ENCODE measurements around the gene UST. TPM values are rescaled to one million over a fixed set of nuclear protein-coding genes. Genes with fewer than 3 reads are reported as not detected.
A peak's percentile ranks its signal among the peaks of the same experiment; 100 is the strongest.

UST gene
- total RNA-seq, 1 donor: 13.0 TPM

- TF ChIP-seq, protein P1, sequence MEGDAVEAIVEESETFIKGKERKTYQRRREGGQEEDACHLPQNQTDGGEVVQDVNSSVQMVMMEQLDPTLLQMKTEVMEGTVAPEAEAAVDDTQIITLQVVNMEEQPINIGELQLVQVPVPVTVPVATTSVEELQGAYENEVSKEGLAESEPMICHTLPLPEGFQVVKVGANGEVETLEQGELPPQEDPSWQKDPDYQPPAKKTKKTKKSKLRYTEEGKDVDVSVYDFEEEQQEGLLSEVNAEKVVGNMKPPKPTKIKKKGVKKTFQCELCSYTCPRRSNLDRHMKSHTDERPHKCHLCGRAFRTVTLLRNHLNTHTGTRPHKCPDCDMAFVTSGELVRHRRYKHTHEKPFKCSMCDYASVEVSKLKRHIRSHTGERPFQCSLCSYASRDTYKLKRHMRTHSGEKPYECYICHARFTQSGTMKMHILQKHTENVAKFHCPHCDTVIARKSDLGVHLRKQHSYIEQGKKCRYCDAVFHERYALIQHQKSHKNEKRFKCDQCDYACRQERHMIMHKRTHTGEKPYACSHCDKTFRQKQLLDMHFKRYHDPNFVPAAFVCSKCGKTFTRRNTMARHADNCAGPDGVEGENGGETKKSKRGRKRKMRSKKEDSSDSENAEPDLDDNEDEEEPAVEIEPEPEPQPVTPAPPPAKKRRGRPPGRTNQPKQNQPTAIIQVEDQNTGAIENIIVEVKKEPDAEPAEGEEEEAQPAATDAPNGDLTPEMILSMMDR (IDR thresholded peaks at IDR 0.05; ENCODE audit: insufficient read depth, low read depth, low read length): no peak
- no peak for DNase-seq (ENCODE audit: low read depth)
- no peak overlapping the region for H3K4me3 ChIP-seq (ENCODE audit: low read depth, low read length)
Observed at GRCh38 chr6:149006671-149007070, 259.8 kb downstream of the UST start.

DNA sequence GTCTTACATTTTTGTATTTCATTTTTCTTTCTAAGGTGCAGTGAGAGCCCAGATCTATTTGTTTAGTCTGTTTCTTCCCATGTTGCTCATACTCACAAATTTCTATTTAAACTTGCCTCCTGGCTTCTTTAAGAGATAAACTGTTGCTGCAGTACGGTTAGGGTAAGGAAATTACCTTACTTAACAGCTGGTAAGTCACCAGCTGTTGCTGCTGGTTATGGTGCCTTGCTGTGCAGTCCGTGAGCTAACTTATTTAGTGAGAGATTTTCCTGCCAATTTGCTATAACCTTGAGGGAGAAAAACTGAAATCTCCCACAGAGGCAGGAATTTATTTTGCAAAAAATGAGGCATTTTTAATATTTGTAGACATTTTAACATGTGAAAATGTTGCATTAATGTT lies 261.0 kb downstream of the UST start:
- DNase-seq (ENCODE audit: low read depth): no peak
- H3K4me3 ChIP-seq (ENCODE audit: low read depth, low read length): no peak overlapping the region
- TF ChIP-seq, protein P1 (IDR thresholded peaks at IDR 0.05; ENCODE audit: insufficient read depth, low read depth, low read length): no peak

DNA sequence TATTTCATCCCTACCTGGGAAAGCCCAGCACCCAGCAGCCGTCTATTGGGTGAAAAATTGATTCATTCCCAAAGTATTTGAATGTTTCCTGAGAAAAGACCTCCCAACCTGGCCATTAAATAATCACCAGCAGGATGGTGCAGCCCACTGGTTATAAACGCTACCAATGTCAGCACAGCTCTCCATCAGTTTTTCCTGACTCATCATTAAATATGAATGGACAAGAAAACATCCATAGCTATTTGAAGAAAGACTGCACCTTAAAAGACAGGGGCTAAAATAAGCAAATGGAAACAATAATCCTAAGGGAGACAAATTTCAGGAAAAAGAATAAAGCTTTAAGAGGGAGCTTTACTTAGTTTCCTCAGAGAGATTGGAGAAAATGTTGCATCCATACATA lies 261.9 kb downstream of the UST start:
- H3K4me3 ChIP-seq (ENCODE audit: low read depth, low read length): no peak overlapping the region
- TF ChIP-seq, protein P1 (IDR thresholded peaks at IDR 0.05; ENCODE audit: insufficient read depth, low read depth, low read length): no peak
- DNase-seq (ENCODE audit: low read depth): no peak

DNA sequence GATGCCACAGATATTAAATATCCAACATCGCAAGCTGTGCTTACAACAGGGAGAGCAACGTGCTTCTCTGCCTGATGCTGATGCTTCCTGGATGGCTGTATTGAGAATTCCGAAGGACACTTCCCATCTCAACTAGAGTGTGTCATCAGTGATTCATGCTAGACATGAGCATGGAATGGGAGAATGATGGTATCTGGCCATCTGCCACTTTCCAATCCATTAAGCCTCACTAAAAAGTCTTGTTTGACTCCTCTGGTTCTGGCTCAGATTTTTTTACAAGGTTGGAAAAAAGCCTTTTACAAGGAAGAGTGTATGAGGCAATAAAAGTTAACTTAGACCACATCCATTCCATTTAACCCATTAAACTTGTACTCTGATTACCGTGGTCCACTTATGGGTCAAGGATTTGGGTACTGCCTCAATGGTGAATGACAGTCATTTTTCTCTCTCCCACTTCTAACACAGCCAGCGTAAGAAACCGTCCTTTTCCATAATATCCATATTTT lies 265.3 kb downstream of the UST start:
- DNase-seq (ENCODE audit: low read depth): peak; percentile 99
- no peak overlapping the region for H3K4me3 ChIP-seq (ENCODE audit: low read depth, low read length)
- TF ChIP-seq, protein P1 (IDR thresholded peaks at IDR 0.05; ENCODE audit: insufficient read depth, low read depth, low read length): no peak

DNA sequence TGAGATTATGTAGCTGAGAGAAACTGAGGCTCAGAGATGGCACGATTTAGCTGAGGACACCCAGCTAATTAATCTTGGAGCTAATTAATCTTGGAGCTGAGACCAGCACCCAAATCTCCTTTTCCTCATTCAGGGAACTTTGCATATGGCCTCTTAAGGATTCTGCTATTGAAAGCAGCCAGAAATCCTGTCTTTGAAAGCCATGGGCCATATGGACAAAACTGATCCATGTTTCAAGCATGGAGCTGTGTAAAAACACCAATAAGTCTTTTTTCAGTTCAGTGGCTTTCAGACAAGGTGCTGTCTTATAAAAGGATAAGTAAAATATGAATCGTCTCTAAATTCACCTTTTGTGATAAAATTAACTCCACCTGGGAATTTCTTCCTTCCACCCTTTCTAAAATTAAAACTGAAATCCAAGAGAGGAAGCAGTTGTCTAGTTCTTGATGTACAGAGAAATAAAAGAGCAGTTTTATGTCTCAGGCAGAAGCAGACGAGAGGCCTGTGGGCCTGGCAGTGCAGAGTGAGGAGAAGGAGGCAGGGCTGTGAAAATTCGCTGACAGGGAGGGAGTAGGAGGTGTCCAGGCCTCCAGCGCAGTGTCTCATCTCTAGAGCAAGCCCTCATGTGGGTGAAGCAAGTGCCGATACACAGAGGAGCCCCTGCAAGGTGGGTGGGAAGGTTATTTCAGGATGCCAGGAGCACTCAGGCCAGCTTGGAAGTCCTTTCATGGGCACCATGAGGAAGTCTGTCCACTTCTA lies 266.9 kb downstream of the UST start:
- no peak for DNase-seq (ENCODE audit: low read depth)
- TF ChIP-seq, protein P1 (IDR thresholded peaks at IDR 0.05; ENCODE audit: insufficient read depth, low read depth, low read length): no peak
- no peak overlapping the region for H3K4me3 ChIP-seq (ENCODE audit: low read depth, low read length)

DNA sequence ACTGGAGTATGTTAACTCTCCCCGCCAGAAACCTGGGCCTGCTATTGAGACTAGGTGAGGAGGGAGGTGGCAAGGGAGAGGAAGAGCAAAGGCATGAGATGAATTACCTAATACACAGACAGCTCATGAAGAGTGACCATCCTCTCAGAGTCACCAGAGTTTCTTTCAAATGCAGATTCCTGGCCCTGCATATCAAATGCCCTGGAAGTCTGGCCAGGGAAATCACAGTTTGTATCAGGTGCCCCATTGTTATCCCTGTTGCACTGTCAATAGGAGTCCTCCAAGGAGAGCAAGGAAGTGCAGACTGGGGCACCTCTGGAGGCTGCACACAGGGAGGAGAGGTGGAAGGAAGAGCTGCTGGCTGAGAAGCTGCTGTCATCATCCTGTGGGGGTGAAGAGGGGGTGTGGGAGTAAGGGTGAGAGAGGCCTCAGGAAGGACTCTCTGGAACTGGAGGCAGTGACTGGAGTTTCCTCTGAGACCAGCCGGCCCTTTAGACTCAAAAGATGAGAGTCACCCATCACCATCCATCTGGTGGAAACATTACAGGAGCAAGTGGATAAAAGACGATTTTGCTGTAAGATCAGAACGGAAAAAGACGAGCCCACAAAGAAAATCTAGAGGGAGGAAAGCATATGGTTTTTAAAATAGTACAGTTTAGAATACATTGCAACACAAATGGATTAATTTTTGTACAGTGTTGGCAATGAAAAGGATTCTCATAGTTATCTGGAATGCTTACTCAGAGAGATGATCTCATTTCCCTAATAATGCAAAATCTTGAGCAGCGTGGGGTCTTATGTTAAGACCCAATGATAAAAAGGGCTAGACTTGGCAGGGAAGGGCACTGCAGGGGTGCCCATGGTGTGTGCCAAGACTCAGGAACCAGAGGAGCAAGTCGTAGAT lies 268.1 kb downstream of the UST start:
- TF ChIP-seq, protein P1 (IDR thresholded peaks at IDR 0.05; ENCODE audit: insufficient read depth, low read depth, low read length): no peak
- no peak overlapping the region for H3K4me3 ChIP-seq (ENCODE audit: low read depth, low read length)
- peak; percentile 71 for DNase-seq (ENCODE audit: low read depth)
